NCI-H226 (cell line): ENCODE measurements around the gene PNPLA4.
A peak's percentile ranks its signal among the peaks of the same experiment; 100 is the strongest.

Experiments used
- DNase-seq: peaks from one replicate; pipeline ENCODE4 v3.0.0-alpha.2; 2015

Gene PNPLA4, protein sequence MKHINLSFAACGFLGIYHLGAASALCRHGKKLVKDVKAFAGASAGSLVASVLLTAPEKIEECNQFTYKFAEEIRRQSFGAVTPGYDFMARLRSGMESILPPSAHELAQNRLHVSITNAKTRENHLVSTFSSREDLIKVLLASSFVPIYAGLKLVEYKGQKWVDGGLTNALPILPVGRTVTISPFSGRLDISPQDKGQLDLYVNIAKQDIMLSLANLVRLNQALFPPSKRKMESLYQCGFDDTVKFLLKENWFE

DNA sequence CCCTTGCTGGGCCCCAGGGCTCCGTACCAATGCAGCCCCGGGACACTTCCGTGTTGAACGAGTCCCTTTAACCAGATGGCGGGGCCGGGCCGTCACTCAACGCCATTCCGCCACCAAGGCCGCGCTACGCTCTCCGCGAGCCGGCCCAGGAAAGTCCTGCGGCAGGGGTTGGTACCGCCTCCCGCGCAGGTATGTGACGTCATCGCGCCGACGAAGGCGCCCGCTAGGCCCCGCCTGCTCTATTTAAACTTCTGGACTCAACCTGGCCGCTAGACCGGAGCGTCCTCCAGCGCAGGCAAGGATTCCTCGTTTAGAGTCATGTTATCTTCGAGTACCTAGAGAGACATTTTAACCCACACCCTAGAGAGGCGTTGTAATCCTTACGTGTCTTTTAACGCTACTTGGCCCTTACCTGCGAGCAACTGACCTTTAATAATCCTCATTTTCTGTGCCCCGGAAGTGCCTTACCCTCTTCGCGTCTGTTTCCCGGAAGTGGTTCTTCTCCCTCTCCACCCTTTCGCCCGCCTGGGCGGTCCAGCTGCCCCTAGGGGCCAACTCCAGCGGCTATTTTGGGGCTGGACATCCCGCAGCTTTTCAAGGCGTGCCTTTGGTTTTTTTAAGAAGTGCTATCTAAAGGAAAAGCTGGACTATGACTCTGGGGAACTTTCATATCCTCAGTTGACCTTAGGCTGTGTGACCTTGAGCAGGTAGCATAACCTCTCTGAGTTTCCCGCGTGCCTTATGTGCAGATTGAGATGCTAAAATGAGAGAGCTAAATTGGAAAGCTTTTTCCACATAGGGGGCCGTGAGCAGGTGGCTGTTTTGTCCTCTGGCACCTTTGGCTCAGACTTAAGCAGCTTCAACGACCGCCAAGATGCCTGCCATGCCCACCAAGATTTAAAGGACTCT is at the start of gene PNPLA4:
Gene PNPLA4 (minus strand): TSS at position 155 of the 909 bp plus-strand sequence. CDS start 1,294 bp downstream, outside the sequence.
- peak; percentile 62 for DNase-seq

DNA sequence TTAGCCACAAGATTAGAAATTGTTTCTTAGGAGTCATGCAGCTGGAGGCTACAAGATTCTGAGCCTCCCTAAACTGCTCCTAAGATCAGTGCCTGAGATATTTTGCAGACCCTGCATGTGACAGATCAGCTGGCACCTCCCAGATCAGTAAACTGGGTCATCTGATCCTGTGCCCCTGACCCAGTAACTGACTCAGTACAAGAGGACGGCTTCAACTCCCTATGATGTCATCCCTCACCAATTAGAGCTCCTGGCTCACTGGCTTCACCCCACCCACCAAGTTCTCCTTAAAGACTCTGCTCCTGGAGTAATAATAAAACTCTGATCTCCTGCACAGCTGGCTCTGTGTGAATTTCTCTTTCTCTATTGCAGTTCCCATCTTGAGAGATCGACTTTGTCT is 45.4 kb upstream of the PNPLA4 start:
- DNase-seq = no peak

DNA sequence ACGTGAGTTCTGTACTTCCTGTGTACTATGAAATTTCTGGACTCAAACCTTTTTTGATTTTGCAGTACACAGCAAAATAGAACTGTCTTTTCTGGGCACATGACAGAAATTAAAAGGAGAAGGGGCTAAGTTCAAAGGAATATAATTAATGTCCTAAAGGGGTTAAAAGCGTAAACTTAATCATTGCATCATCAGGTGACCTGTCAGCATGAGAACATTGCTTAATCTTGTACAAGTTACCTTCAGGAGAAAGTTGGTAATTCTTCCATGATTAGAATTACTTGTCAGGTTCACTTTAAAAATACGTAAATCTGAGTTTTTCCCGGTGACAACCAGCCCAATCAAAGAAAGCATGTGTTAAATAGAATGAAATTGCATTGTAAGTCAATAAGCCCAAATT is 43.2 kb upstream of the PNPLA4 start:
- no peak for DNase-seq

DNA sequence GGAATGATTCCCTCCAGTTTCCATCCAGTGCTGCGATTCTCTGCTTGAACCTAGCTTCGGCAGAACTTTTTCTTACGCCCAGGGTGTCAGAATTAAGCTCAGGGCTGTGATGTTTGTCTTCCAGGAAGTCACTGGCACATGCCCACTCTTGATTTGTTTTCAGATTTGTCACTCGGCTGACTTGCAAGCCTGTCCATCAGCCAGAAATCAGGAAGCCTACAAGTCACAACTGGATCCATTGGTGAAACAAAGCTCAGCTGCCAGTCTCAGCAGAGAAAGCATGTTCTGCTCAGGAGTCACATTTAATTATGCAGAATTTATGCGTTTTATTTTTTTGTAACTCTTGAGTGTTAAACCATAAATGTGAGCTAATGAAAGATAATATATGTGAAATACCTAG is 38.2 kb upstream of the PNPLA4 start:
- no peak for DNase-seq

DNA sequence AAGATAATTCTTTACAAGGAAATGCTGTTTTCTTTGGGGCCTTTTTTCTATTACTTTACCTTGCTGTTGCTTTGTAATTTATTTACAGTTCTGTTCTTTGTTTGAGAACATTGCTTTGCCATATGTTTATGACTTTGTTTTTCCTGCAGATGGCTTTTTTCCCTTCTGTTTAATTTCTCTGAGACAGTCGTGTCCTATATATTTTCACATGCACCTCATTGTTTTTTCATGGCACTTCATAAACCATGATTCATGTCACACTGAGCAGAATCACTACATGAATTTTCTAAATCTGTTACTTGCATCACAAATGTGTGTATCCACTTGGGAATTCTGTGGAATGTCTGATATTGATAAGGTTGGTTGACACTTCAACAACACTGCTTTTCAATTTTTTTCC is 33.0 kb upstream of the PNPLA4 start:
- DNase-seq = no peak

DNA sequence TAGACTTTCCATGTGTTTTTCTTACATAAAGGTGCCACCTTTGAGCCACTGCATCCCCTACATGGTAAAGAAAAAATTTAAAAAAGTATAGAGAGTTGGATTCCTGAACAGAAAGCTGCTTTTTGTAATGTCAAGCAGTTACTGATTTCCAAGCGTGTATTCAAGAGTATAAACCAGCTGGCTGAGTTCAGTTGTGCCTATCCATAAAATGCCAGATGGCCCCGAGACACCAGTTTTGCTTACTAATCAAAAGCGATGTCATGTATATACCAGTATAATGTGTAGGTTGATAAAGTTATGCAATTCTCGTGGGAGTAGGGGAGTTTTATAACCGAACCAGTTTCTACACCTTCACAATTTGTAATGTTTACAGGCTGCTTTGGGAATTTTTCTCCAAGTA is 26.2 kb upstream of the PNPLA4 start:
- no peak for DNase-seq

DNA sequence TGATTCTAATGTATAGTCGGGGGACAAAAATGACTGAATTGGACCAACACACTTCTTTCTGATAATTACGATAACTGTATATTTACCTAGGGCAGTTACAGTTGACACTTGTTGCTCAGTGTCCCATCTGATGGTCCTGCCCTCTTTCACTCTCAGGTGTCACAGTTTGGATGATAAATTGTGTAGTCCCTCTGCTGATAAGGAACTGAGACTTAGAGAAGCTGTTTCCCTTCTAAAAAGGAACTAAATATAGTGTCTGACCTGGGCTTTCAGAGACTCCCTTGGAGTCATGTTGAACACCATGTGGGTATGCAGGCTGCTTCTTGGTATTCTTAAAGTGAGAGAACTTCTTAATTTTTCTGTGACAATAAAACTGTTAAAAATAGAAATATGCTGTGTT is 23.7 kb upstream of the PNPLA4 start:
- DNase-seq = no peak

DNA sequence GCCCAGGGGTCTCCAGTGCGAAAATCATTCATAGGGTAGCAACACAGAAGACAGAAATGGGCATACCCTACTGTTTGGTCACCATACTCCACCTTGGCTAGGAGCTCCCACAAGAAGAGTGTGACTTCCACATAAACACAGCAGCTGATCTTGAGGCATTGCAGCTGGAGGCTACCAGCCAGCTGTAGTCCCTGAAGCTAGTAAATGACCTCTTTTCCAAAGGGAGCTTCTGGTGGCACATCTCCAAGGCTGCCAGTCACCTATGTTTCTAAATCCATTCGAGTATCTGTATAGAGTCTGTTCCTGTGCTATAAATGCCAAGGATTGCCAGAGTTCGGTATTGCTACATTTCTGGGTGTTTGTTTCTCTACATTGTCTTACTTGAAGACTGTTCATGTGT is 21.3 kb upstream of the PNPLA4 start:
- DNase-seq = no peak

DNA sequence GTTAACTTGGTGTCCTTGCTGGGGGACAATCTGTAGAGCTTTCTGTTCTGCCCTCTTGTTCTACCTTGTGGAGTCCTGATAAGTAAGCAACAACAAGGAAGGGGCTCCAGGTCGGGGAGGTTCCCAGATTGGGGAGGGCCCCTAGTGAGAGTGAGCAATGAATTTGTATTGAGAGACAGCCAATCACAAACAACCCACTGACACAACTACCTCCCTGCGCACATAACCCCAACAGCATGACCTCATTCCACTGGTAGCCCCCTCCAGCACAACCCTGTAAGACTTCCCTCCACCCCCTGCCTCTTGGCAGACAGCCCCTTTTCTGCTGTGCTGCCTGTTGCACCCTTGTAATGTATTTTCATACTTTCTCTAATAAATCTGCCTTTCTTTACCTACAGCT is 19.7 kb upstream of the PNPLA4 start:
- DNase-seq = no peak

DNA sequence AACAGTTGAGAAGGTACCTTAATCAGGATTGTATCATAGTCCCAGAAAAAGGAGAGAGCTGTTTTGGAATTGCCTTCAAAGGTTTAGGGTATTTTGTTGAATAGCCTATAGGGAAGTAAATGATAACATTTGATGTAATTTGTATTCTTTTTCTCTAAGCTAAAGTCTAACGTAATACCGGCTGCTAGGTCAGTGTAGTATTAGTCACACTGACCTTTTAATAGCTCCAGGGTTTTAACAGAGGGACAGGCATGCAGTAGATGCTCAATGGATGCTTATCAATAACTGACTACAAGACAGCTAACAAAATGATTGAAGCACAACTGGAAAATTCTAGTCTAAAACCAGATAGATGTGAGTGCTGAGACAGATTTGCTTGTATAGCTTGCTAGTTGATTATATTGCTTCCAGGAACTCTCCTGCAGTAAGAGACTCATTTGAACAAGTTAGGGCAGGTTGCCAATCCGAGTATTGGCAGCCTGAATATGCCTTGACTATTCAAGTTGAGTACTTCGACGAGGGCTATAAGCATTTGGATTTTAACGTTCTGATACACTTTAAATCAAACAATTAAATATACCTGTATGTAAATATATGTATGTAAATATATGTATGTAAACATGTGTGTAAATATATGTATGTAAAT is 16.5 kb upstream of the PNPLA4 start:
- DNase-seq = no peak

DNA sequence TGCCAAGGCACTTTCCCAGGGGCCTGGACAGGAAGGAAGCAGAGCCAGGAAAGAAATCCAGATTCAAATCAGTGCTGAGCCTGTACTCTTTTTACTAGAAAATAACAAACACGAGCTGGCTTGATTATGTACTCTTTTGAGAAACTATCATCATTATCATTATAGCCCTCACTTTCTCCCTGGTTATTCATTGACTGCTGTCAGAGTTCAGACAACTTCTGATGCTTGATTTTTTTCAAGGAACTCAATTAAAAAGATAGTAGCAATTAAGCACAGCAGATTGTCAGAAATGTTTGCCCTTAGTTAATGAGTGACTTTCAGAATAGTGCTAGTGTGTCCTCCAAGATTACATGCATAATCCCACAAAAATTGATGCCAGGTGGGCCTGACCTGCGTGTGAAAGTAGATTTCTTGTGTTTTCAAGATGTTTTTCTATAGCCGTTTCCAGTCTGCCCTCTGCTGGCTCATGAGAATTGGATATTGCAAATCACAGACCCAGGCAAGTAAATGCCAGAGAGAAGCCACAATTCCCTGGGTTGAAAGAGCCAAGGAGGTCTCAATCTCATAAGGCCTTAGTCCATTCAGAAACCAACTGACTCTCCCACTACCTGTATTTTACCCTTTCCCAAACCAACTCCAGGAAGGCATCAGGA is 14.3 kb upstream of the PNPLA4 start:
- no peak for DNase-seq

DNA sequence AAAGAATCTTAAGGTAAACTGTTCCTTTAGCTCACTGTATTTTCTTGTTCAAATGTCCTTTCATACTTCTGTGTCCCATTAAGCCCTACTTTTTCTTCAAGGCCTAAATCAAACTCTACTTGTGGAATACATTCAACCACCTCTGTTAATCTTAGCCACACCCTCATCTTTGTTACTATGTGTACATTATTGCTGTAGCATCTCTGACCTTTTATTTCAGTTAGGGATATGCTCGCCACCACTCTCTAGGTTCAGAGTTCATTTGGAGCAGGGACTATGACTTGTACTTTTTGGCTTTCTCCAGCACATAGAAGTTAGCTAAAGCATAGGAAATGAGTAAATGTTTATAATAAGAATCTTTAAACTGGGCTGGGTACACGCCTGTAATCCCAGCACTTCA is 6.8 kb upstream of the PNPLA4 start:
- DNase-seq = no peak

DNA sequence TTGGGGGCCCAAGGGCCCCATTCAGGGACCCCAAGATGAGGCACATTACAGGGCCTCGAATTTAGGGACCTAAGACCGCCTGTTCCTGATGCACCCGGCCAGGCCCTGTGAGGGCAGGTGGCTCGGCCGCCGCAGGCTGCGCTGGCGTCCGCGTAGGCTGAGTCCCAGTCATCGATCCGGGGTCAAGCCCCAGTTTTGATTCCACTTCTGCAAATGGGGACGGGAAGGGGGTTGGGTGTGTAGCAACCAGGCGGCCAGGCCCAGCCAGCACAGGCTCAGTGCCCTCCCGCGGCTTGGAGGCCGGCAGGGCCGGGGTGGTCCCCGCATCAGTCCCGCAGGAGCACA is 327 bp downstream of the PNPLA4 start:
- DNase-seq = no peak

DNA sequence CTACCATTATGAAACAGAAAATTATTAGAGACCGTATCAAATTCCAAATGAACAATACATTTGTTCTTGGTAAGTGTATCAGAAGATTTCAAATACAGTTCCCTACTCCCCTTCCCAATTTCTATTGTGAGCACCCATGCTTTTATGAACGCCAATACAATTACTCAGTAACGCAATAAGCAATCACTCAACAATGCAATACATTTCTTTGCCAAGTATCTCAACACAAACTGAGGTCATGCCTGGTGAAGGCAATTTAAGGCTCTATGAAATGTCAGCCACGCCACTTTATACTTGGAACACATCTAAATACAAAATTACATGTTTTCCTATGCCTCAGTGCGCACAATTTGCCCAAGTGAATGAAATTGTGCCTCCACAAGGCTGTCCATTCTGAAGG is 712 bp downstream of the PNPLA4 start:
- DNase-seq = no peak

DNA sequence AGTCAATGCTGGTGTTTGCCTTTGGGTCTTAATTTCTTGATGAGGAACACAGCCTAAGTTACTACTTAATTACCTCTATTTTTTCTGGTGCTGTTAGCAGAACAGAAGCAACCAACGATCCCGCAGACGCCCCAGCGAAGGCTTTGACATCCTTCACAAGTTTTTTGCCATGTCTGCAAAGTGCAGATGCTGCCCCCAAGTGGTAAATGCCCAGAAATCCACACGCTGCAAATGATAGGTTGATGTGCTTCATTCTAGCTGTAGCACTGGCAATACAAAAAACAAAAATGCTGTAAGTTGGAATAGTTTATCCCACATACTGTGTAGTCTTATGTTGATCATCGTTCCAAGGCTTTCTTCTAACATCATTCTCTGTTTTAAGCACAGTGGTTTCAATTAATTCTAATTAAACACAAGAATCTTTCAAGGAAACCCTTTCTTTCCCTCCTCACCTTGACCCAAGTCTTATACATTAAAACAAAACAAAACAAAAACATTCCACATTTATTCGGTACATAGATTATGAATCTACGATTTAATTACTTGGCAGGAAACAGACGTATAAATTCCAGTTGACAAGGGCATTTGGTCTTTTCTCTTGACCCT is 1.2 kb downstream of the PNPLA4 start:
- DNase-seq = peak; percentile 4

DNA sequence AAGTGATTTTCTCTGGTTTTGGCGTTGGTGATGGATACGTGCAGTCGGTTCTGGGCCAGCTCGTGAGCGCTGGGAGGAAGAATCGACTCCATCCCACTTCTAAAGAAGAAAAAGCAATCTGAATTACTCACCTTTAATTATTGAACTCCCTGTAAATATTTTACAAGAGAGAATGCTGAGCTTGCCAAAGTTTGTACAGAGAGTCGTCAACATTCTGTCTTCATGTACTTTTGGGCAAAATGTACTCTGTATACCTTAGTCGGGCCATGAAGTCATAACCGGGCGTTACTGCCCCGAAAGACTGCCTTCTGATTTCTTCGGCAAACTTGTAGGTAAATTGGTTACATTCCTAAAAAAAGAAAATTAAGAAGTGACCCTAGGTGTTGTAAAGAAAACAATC is 5.5 kb downstream of the PNPLA4 start:
- DNase-seq = no peak

DNA sequence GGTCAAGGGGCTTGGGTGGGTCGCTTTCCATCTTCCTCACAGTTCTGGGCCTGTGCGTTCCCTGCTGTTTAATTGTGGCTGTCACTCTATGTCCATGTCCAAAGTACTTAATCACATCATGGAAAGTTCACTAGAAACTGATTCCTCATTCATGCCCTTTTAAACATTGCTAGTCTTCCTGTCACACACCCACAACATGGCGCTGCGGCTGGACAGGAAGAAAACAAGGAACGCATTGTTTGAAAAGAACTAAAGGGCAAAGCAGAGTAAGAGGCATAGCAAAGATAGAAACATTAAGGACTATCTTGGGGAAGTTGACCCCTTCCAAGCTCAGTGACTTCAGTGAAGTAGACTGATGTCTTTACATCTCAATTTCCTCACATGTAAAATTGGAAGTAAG is 18.4 kb downstream of the PNPLA4 start:
- DNase-seq = no peak

DNA sequence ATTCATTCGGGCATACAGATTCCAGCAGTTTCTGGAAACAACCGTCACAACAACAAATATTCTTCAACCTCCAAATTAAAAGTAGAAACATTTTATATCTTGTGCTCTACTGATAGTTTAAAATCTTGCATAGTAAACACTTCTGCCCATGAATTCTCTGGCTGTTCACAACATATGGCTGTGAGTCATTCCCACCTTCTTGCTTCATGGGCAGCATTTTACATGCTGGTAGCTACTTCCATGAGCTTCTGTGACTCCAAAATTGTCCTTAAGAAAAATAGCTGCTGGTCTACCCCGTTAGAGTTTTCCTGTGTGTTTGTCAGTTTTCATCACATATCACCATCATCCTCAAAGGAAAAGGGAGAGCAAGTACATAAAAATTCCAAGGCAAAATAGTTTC is 22.7 kb downstream of the PNPLA4 start:
- no peak for DNase-seq

DNA sequence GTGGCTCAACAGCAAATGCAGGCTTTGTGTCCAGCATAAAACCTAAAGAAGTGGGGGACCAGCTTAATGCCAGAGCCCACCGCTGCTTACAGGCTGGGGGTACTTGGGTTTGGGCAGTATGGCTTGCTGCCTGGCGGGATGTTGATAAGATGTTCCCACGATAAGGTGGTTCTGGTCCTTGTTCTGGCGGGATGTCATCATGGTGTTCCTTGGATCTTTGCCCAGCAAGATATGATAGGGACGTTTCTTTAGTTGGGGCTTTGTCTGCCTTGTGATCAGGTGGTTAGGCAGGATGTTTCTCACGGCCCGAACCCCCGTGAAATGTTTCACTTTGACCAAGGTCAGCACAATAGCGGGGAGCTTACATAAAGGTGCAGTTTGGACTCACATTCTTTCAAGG is 35.3 kb downstream of the PNPLA4 start:
- DNase-seq = no peak

DNA sequence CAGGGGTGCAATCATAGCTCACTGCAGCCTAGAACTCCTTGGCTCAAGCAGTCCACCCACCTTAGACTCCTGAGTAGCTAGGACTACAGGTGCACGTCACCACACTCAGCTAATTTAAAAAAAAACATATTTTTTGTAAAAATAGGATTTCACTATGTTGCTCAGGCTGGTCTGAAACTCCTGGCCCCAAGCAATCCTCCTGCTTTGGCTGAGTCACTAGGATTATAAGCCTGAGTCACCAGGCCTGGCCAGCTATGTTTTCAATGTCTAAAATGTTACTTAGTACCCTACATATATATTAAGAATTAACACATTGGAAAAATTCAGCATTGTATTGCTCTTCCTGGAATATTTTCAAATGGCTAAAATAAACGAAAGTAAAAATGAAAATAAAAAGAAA is 37.5 kb downstream of the PNPLA4 start:
- peak; percentile 20 for DNase-seq

DNA sequence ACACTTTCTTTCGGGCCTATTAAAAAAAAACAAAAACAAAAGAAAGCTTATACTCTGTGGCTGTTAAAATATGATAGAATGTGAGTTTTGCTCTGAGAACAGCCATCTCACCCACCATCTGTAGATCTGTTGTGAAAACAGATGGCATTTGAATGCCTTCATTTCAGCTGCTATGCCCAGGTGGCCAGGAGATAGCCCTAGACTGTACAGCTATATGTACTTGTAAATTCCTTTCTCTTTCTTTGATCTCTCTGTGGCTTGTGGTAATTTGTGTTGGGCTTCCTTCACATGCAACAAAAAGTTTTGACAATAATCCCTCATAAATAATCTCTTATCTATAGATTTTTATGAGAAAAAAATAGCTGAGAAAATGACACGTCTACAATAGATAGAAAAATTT is 38.1 kb downstream of the PNPLA4 start:
- no peak for DNase-seq

DNA sequence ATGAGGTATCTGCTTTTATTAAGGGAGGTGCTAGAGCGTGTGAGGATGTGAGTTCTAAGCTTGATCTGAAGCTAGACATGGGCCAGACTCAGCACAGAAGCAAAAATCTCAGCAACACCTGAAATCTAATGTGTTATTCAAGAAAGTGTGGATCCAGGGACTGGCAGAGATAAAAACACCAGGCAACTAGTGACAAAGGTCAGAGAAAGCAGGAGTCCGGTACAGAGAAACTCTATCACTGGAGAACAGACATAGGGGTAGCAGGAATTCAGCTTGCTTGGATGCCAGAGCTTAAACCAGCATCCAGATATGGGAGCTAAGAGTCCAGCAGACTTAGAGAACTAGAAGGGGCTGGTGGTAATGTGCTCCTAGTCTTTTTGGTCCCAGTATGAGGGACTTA is 50.3 kb downstream of the PNPLA4 start:
- no peak for DNase-seq

DNA sequence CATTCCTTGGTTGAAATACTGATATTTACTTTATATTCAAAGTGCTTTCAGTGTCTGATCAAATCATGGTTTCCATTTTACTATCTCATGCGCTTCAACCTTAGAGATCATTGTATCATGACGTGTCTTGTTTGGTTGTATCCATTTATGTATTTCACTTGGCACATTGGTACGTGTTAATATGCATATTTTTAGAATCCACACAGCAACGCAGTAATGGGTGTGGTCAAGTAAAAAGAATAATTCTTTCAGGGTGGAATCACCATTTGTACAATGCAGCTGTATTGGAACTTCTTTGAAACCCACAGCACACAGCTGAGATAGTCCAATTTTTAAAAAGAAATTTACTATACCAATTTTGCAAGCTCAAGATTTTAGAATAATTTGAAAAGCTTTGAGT is 55.2 kb downstream of the PNPLA4 start:
- DNase-seq = no peak
